Liver (tissue), 2 donors: Measurements from ENCODE around the gene PPFIBP1.

ENCODE experiments used
- REST ChIP-seq: IDR thresholded peaks from 2 replicates; pipeline ENCODE4 v1.6.1; 2016; ENCODE audit warnings: antibody characterized with exemption, mild to moderate bottlenecking
- SP1 ChIP-seq: IDR thresholded peaks from 2 replicates; pipeline ENCODE4 v1.6.1; 2018; ENCODE audit warnings: antibody characterized with exemption, mild to moderate bottlenecking
- donor health status: healthy.

- TF ChIP-seq REST (no peak), SP1 (no peak)
Measured at GRCh38 chr12:27505761-27506160, 18.2 kb upstream of the PPFIBP1 start.
